ENCODE results near the gene PLVAP.

- TF ChIP-seq ZNF121 (tag by site-specific recombination; IDR thresholded peaks at IDR 0.05) (no peak), ZNF114 (tag by site-specific recombination; IDR thresholded peaks at IDR 0.05) (no peak), ATF2 (tag by site-specific recombination; IDR thresholded peaks at IDR 0.05; ENCODE audit: low read depth) (no peak), KLF7 (tag by site-specific recombination; IDR thresholded peaks at IDR 0.05; ENCODE audit: borderline replicate concordance) (no peak), CTCF (tag by site-specific recombination; IDR thresholded peaks at IDR 0.05) (no peak), PRDM4 (tag by site-specific recombination; IDR thresholded peaks at IDR 0.05) (no peak)
Measured at GRCh38 chr19:17358395-17358794, 18.7 kb downstream of the PLVAP start.

All from HEK293 (cell line).